ENCODE results near the gene CEP112.
"Not testable (repeated sequence)": the region's sequence is repeated elsewhere in the genome, so short reads cannot be mapped to it uniquely, and the experiment has no call there.

The CEP112 gene

DNA sequence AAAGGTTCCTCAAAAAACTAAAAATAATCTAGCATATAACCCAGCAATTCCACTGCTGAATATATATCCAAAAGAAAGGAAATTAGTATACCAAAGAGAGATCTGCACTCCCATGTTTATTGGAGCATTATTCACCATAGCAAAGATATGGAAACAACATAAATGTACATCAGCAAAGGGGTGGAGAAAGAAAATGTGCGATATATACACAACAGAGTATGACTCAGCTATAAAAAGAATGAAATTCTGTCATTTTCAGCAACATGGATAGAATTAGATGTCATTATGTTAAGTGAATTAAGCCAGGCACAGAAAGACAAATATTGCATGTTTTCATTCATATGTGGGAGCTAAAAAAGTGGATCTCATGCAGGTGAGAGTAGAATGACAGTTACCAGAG lies 350.8 kb downstream of the CEP112 start:
- H3K4me3 ChIP-seq (ENCODE audit: low read depth, low read length) = no peak overlapping the region
- TF ChIP-seq, protein P1, sequence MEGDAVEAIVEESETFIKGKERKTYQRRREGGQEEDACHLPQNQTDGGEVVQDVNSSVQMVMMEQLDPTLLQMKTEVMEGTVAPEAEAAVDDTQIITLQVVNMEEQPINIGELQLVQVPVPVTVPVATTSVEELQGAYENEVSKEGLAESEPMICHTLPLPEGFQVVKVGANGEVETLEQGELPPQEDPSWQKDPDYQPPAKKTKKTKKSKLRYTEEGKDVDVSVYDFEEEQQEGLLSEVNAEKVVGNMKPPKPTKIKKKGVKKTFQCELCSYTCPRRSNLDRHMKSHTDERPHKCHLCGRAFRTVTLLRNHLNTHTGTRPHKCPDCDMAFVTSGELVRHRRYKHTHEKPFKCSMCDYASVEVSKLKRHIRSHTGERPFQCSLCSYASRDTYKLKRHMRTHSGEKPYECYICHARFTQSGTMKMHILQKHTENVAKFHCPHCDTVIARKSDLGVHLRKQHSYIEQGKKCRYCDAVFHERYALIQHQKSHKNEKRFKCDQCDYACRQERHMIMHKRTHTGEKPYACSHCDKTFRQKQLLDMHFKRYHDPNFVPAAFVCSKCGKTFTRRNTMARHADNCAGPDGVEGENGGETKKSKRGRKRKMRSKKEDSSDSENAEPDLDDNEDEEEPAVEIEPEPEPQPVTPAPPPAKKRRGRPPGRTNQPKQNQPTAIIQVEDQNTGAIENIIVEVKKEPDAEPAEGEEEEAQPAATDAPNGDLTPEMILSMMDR (IDR thresholded peaks at IDR 0.05; ENCODE audit: borderline replicate concordance, insufficient read depth, low read depth, low read length) = no peak

DNA sequence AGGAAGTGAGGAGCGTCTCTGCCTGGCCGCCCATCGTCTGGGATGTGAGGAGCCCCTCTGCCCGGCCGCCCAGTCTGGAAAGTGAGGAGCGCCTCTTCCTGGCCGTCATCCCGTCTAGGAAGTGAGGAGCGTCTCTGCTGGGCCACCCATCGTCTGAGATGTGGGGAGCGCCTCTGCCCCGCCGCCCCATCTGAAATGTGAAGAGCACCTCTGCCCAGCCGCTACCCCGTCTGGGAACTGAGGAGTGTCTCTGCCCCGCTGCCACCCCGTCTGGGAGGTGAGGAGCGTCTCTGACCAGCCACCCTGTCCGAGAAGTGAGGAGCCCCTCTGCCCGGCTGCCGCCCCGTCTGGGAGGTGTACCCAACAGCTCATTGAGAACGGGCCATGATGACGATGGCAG lies 354.7 kb downstream of the CEP112 start:
- H3K4me3 ChIP-seq (ENCODE audit: low read depth, low read length) = not testable (repeated sequence)

DNA sequence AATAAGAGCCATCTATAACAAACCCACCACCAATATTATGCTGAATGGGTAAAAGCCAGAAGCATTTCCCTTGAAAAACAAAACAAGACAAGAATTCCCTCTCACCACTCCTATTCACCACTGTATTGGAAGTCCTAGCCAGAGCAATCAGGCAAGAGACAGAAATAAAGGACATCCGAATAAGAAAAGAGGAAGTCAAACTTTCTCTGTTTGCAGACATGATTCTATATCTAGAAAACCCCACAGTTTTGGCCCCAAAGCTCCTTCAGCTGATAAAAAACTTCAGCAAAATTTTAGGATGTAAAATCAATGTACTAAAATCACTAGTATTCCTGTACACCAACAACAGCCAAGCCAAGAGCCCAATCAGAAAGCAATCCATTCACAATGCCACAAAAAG lies 358.7 kb downstream of the CEP112 start:
- TF ChIP-seq, protein P1 (IDR thresholded peaks at IDR 0.05; ENCODE audit: borderline replicate concordance, insufficient read depth, low read depth, low read length) = no peak
- H3K4me3 ChIP-seq (ENCODE audit: low read depth, low read length) = no peak overlapping the region

DNA sequence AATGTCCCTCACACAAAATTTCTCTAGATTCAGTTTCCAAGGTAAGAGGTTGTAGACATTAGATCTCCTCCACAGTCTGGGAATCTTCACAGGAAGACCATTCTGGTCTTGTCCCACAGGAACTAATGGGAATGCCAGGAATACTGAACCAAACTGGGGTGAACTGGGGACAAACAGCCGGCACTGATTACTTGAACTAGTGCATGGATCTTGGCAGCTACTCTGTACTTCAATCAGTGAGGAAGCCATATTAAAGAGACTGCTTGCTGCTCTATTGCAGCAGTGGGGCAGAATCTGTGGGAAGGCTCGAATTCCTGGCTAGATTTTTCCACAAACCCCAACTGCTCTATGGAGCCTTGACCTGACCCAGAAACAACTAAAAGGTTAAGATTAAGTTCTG lies 361.6 kb downstream of the CEP112 start:
- TF ChIP-seq, protein P1 (IDR thresholded peaks at IDR 0.05; ENCODE audit: borderline replicate concordance, insufficient read depth, low read depth, low read length) = no peak
- H3K4me3 ChIP-seq (ENCODE audit: low read depth, low read length) = no peak overlapping the region

DNA sequence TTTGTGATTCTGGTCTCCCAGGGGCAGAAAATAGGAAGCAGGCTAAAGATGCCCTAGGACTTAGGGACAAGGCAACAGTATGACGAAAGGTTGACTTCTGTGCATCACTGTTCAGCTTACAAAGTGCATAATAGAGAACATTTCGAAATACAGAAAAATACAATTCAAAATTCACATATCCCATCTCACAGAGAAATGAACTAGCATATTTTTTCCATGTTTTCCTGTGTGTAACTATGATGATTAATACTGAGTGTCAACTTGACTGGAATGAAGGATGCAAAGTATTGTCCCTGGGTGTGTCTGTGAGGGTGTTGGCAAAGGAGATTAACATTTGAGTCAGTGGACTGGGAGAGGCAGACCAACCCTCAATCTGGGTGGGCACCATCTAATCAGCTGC lies 365.4 kb downstream of the CEP112 start:
- H3K4me3 ChIP-seq (ENCODE audit: low read depth, low read length) = not testable (repeated sequence)

DNA sequence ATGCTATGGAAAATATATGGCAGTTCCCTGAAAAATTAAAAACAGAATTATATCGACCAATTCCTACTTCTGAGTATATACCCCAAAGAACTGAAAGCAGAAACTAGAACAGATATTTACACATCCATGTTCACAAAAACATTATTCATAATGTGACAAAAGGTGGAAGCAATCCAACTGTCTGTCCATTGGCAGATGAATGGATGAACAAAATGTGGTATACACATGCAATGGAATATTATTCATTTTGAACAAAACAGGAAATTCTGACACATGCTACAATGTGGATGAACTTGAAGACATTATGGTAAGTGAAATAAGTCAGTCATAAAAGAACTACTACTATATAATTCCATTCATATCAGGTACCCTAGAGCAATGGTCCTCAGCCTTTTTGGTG lies 367.0 kb downstream of the CEP112 start:
- H3K4me3 ChIP-seq (ENCODE audit: low read depth, low read length) = no peak overlapping the region
- TF ChIP-seq, protein P1 (IDR thresholded peaks at IDR 0.05; ENCODE audit: borderline replicate concordance, insufficient read depth, low read depth, low read length) = no peak

DNA sequence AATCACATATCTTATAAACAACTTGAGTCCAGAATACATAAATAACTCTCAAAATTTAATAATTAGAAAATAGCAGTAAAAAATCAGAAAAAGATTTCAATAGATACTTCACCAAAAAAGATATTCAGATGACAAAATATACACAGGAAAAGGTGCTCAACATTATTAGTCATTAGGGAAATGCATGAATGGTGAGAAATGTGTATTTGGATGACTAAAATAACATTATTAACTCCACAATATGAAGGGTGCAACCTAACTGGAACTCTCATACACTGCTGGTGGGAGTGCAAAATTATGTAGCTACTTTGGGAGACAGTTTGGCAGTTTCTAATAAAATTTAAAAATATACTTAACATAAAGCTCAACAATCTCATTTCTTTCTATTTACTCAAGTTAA lies 368.2 kb downstream of the CEP112 start:
- TF ChIP-seq, protein P1 (IDR thresholded peaks at IDR 0.05; ENCODE audit: borderline replicate concordance, insufficient read depth, low read depth, low read length) = no peak
- H3K4me3 ChIP-seq (ENCODE audit: low read depth, low read length) = no peak overlapping the region

DNA sequence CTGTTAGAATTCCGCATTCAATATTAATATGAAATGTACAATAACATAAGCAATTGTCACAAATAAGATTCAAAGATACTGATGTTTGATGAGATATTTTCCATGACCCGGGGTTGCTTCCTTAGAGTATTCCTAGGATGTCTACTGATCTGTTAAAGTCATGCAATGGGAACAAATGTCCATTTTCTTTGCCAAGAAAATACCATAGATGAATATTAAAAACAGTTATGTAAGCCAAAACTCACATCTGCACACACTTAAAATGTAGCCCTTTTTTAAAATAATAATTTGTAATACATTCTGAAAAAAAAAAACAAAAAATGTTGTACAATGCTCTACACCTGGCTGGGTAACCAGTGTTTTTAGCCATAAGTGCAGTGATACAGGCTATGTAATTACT lies 371.1 kb downstream of the CEP112 start:
- H3K4me3 ChIP-seq (ENCODE audit: low read depth, low read length) = no peak overlapping the region
- TF ChIP-seq, protein P1 (IDR thresholded peaks at IDR 0.05; ENCODE audit: borderline replicate concordance, insufficient read depth, low read depth, low read length) = no peak
